Right lobe of liver (tissue), 6 donors: ENCODE measurements around the gene PRKCZ. TPM values are rescaled to one million over a fixed set of nuclear protein-coding genes. Genes with fewer than 3 reads are reported as not detected.

ENCODE experiments used
- ATAC-seq, 4 donors: fragments of 200-7000 bp; cut with Tn5 transposase; one replicate each; pipeline ENCODE4 v1.9.1; 2020; ENCODE audit warnings: mild to moderate bottlenecking in 4 of 4, moderate library complexity in 4 of 4
- DNase-seq, 3 donors: peaks; one replicate each; pipeline ENCODE4 v3.0.0-alpha.2; 2020
- H3K27ac ChIP-seq, 3 donors: fragments of 200-600 bp; one replicate each; pipeline ENCODE4 v1.8.0; 2022
- H3K27me3 ChIP-seq, 2 donors: fragments of 200-600 bp; one replicate each; pipeline ENCODE4 v1.8.0; 2022
- H3K36me3 ChIP-seq, 4 donors: fragments of 200-600 bp; sonication (generic) in 1 of 4; one replicate each; pipeline versions ENCODE4 v1.5.1 to v1.8.0; 2017 to 2022; ENCODE audit warnings: control low read depth in 1 of 4
- H3K4me1 ChIP-seq, 4 donors: fragments of 200-600 bp; sonication (generic) in 1 of 4; one replicate each; pipeline versions ENCODE4 v1.5.1 to v1.8.0; 2017 to 2022; ENCODE audit warnings: control low read depth in 1 of 4
- H3K4me3 ChIP-seq, 3 donors: fragments of 200-600 bp; one replicate each; pipeline ENCODE4 v1.8.0; 2022
- H3K9me3 ChIP-seq, 4 donors: fragments of 200-600 bp; sonication (generic) in 1 of 4; one replicate each; pipeline versions ENCODE4 v1.5.1 to v1.8.0; 2017 to 2022; ENCODE audit warnings: control low read depth in 1 of 4
- CTCF ChIP-seq, 4 donors: fragments of 200-600 bp in 3 of 4; fragments of 450-650 bp in 1 of 4; IDR thresholded peaks; one replicate each; pipeline versions ENCODE4 v1.5.1 to v1.8.0; 2016 to 2022; ENCODE audit warnings: antibody characterized with exemption in 4 of 4, mild to moderate bottlenecking in 2 of 4
- POLR2A ChIP-seq: fragments of 450-650 bp; IDR thresholded peaks from one replicate; pipeline ENCODE4 v1.6.1; 2017; ENCODE audit warnings: antibody characterized with exemption, mild to moderate bottlenecking
- WGBS: methylation state at CpG from one replicate; pipeline ENCODE4 v1.1.6; 2018; ENCODE audit warnings: low coverage, low lambda C conversion rate; ENCODE audit not compliant: insufficient coverage; ENCODE audit errors: missing lambda C conversion rate; 5-methylcytosine and 5-hydroxymethylcytosine counted together
- intact Hi-C, 2 donors: fragments of 100-400 bp; cut with DNase I; formaldehyde crosslinking; loops; one replicate each; pipeline versions ENCODE4 v1.11.2 to v1.14.1; 2022
- total RNA-seq, 6 experiments: library from RNA; depleted of rRNA in 2 of 6; stranded (reverse); fragments of >200 nt in 2 of 6; fragmentation: NEBNext Ultra II Directional in 3 of 6; extraction: Animal tissue kit (Norgen Biotek cat#: 25700) in 3 of 6; gene quantifications; one replicate each; pipeline versions ENCODE4 v1.1.0 to v1.2.4, GENCODE V29; 2016 to 2023
- donor health status: DM: no; HTN: yes; CAD: no.
- donor health status: DM: no; HTN: no; CAD: no.
- donor health status: DM: no; HTN: no; CAD: no.
- donor health status: DM: no; HTN: yes; CAD: no.
- donor health status: DM: no; HTN: yes; CAD: no.

Gene PRKCZ
- total RNA-seq, 6 experiments from 2014 or later: 10.3 to 20.1 (median 15.8) TPM

GRCh38 chr1:2188336-2188735 is 138.1 kb downstream of the PRKCZ start:
- ATAC-seq: no peak
- H3K36me3 ChIP-seq: no peaks in the 10 kb centered on the region
- peaks cover 0 to 24% (median 7%) of the 10 kb centered on the region in 4 donors for H3K4me1 ChIP-seq
- no peaks in the 10 kb centered on the region for H3K27me3 ChIP-seq
- DNase-seq: no peak
- H3K9me3 ChIP-seq: no peaks in the 10 kb centered on the region
- 100% methylated on average over 5 of the region's 16 CpGs for WGBS
- H3K27ac ChIP-seq: no peak overlapping the region
- no peak overlapping the region for H3K4me3 ChIP-seq
- intact Hi-C loops: no loop called here
- TF ChIP-seq POLR2A (no peak), CTCF (IDR thresholded peaks at IDR 0.05) (no peak)

DNA sequence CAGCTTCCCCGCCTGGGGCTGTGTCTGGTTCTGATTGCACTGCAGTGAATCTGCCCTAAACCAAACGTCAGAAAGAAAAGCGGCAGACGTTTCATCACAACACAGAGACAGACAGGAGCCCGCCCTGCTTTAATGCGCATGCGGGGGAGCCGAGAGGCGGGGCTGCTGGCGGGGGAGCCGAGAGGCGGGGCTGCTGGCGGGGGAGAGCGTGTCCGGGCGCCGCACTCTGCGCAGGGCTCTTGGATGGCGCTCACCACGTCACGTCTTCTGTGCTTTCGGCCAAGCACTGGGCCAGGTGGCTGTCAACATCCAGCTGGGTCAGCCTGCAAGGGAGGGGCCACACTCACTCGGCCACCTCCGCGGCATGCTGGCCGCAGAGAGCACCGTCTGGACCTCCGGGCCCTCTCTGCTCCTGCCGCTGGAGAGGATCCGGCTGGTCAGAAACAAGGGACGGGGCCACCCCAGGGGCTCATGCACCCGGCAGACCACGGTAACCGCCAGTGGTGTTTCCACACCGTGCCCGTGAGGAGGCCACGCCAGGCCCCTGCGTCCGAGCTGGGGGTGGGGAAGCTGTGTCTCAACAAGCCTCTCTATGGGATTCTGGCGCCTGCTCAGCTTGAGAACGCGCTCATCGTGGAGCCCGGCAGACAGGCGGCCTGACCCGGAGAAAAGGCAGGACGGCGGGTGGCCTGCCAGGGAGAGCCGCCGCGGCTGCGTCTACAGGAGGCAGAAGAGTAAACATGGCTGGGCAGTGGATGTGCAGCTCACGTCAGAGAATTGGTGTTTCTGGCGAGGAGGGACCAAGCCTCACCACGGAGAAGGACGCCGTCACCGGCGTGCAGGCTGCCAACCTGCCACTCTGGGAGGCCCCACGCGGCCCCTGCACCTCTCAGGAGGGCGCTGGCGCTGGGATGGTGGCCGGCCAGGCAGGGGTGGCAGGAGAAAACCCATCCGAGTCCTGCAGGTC is 139.5 kb downstream of the PRKCZ start:
- intact Hi-C loops: no loop called here
- WGBS: 10% methylated on average over 6 of the region's 65 CpGs
- Histone ChIP-seq H3K4me3 (peak overlapping the region; percentile 57 to 72 (median 64)), H3K27ac (peak overlapping the region; percentile 81 to 99 (median 92)), H3K36me3 (no peaks in the 10 kb centered on the region), H3K4me1 (peaks cover 0 to 31% (median 7%) of the 10 kb centered on the region in 4 donors), H3K27me3 (no peaks in the 10 kb centered on the region), H3K9me3 (no peaks in the 10 kb centered on the region)
- DNase-seq (peak; percentile 98), ATAC-seq (peak; percentile 92 to 94 (median 94))
- TF ChIP-seq CTCF (IDR thresholded peaks at IDR 0.05) (no peak), POLR2A (peak; percentile 87)

- WGBS: no CpG with 5 or more reads among the region's 19 CpGs
- DNase-seq (peak in 1 of 3 donors; percentile 66), ATAC-seq (peak in 2 of 4 donors; percentile 1 to 4)
- H3K36me3 ChIP-seq: no peaks in the 10 kb centered on the region
- TF ChIP-seq CTCF (IDR thresholded peaks at IDR 0.05) (no peak), POLR2A (no peak)
- intact Hi-C loops: no loop called here
- peak overlapping the region; percentile 57 to 72 (median 64) for H3K4me3 ChIP-seq
- H3K27ac ChIP-seq: peak overlapping the region; percentile 81 to 99 (median 92)
- no peaks in the 10 kb centered on the region for H3K9me3 ChIP-seq
- peaks cover 0 to 31% (median 10%) of the 10 kb centered on the region in 4 donors for H3K4me1 ChIP-seq
- no peaks in the 10 kb centered on the region for H3K27me3 ChIP-seq
Measured at GRCh38 chr1:2190491-2190976, 140.3 kb downstream of the PRKCZ start.

GRCh38 chr1:2192031-2192995 is 142.1 kb downstream of the PRKCZ start:
- TF ChIP-seq POLR2A: no peak
- TF ChIP-seq CTCF (IDR thresholded peaks at IDR 0.05): no peak
- intact Hi-C loops: no loop called here

More at GRCh38 chr1:2192031-2192995, 142.1 kb downstream of the PRKCZ start:
- ATAC-seq: no peak
- no peak for DNase-seq
- no peaks in the 10 kb centered on the region for H3K9me3 ChIP-seq
- H3K27ac ChIP-seq: peak overlapping the region in 1 of 3 donors; percentile 8
- no peak overlapping the region for H3K4me3 ChIP-seq
- H3K36me3 ChIP-seq: no peaks in the 10 kb centered on the region
- WGBS: 62% methylated on average over 7 of the region's 30 CpGs
- H3K27me3 ChIP-seq: no peaks in the 10 kb centered on the region
- H3K4me1 ChIP-seq: peaks cover 0 to 31% (median 11%) of the 10 kb centered on the region in 4 donors
